ENCODE results near the gene SEMA6B.
"Not testable (repeated sequence)": the region's sequence is repeated elsewhere in the genome, so short reads cannot be mapped to it uniquely, and the experiment has no call there.

SEMA6B gene

DNA sequence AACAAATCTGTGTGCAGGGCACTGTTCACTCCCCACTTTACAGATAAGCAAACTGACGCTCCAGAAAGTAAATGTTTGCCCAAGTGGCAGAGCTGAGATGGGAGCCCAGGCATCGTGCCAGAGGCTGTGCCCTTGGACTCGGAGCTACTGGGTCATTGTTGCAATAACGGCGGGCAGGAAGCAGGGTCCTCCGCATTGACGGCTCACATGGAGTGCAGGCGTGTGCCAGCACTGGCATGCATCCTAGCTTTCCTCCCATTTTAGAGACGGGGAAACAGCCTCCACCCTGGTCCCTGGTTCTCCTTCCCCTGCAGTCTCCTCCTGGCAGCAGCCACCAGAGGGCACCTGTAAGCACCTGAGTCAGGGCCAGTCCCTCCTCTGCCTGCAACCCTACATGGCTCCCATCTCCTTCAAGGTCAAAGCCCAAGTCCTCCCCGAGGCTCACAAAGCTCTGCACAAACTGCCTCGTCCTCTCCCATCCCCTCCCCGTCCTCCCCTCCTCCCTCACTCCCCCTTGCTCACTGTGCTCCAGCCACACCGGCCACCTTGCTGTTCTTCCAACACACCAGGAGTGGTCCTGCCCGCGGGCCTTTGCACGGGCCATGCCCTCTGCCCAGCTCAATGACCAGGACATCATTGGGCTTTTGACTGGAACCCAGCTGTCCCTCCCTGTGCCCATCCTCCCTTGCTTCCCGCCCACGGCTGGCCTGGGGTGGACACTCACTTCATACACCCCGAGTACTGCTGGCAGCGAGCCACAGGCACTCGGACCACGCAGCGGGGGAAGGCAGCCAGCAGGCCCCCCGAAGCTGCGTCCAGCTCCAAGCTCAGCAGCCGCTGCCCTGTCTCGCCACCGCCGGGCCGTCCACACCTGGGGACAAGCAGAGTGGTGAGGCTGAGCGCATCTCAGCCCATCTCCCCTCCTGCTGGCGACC is 11.9 kb downstream of the SEMA6B start:
- peak; percentile 19 for DNase-seq (ENCODE audit: low spot score)

GRCh38 chr19:4543842-4544647 is 15.4 kb downstream of the SEMA6B start:
- no peak for DNase-seq (ENCODE audit: low spot score)

DNA sequence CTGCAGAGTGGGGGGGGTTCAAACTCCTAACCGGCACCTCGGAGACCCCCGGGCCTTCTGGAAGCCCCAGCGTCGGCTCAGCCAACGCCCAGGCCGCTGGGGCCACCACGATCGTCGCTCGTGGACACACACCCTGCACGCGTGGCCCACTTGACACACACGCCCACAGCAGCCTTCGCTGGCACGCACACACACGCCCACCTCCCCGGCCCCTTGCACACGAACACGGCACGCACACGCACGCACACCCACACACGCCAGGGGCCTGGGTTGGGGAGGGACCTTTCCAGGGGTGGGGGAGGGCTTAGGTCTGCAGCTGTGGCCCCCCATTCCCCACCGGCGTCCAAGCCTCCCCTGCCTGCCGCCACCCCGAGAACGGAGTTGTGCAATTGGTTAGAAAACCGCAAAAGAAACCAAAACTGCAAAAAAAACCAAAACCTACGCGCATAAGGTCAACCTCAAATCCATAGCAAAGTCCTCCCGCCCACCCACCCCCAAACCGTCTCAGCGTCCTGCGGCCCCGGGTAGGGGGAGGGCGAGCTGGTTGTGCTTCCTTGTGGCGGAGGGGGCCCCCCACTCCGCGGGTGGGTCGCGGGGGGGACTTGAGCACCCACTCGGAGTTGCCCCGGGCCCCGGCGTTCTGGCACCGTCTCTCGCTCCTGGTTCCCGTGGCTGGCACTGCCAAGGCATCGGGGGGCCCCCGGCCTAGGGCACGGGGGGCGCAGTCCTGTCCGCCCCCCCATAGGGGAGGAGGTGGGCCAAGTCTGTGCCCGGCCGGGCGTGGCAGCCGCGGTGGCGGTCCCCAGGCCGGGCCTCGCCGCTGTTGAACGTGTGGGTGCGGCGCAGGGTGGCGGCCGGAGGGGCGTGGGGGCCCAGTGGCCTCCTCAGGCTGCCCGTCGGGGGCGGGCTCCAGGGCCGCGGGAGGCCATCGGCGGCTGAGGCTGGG is 16.3 kb downstream of the SEMA6B start:
- no peak for DNase-seq (ENCODE audit: low spot score)

GRCh38 chr19:4541806-4542145 is 17.7 kb downstream of the SEMA6B start:
- not testable (repeated sequence) for DNase-seq (ENCODE audit: low spot score)

DNA sequence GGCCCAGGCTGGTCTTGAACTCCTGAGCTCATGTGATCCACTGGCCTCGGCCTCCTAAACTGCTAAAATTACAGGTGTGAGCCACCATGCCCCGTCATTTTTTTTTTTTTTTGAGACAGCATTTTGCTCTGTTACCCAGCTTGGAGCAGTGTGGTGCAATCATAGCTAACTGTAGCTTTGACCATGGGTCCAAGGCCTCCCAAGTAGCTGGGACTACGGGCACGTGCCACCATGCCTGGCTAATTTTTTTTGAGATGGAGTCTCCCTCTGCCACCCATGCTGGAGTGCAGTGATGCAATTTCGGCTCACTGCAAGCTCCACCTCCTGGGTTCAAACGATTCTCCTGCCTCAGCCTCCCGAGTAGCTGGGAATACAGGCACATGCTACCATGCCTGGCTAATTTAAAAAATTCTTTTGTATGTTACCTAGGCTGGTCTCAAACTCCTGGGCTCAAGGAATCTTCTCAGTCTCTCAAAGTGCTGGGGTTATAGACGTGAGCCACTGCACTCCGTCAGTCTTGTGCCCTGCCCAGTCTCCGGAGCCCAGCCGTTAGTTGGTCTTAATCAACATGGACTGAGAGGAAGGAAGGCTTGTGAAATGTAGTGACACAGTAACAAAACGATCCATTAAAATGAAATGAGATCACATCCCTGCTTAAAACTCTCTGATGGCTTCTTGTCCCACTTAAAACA is 18.2 kb downstream of the SEMA6B start:
- DNase-seq (ENCODE audit: low spot score), result no peak

DNA sequence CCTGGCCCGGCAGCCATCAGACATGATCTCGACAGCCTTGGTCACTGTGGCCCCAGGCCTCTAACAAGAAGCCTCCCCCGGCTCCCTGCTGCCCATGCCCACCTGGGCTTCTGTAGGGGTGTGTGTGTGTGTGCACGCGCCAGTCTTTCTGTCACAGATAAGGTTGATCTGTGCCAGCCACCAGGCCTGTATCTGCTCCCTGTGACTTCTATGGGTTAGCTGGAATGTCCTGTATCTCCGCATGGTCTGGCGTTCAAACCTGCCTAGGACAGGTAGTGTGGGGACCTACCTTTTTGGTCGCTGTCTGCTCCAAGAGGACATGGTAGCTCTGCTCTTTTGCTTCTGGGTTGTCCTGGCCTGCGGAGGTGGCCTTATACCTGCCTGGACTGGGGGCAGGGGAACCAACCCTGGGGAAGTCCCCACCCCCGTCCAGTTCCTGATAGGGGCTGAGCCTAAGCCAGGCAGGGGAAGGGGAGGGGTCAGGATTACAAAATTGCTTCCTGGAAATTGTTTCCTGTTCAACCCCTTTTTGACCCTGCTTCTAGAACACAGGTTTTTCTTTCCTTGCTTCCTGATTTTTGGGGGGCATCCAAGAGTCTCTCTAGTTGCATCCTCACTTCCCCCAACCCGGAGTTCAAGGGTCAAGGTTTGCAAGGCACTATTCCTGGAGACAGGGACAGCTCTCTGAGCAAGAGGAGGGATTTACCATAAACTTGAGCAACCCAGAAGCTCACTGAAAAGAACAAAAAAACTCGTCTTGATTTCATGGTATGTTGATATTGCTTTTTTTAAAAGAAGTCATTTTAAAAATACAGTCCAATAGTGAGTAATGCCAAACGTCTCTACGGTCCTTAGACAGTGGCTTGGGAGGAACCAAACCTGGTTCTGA is 19.5 kb downstream of the SEMA6B start, which contains the start of gene LRG1:
TSS of gene LRG1 (minus strand) at position 344 of the 889 bp plus-strand sequence. CDS start at position 321, 23 bp downstream.
- peak; percentile 10 for DNase-seq (ENCODE audit: low spot score)

DNA sequence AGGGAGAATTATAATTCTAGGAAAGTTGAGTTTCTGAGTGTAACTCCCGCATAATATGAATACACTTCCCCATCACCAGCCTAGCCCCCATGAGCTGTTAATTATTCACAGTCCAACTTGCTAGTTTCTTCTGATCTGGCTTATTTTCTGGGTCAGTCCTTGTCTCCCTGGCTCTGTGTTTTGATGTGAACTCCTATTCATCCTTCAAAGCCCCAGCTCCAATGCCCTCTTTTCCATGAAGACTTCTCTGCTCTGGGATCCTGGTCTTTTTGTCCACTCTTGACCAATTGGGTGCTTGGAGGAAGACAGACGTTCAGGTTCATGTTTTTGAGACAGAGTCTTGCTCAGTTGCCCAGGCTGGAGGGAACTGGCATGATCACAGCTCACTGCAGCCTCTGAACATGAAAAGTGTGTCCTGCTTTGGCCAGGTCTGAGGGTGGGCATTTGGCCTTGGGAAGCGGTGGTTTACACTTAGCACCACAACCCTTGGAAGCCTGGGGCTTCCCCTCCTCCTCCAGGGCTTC is 20.3 kb downstream of the SEMA6B start:
- no peak for DNase-seq (ENCODE audit: low spot score)

- DNase-seq (ENCODE audit: low spot score), result no peak
Observed at GRCh38 chr19:4538601-4538954, 20.9 kb downstream of the SEMA6B start.

- DNase-seq (ENCODE audit: low spot score), result no peak
Observed at GRCh38 chr19:4537953-4538600, 21.4 kb downstream of the SEMA6B start.

DNA sequence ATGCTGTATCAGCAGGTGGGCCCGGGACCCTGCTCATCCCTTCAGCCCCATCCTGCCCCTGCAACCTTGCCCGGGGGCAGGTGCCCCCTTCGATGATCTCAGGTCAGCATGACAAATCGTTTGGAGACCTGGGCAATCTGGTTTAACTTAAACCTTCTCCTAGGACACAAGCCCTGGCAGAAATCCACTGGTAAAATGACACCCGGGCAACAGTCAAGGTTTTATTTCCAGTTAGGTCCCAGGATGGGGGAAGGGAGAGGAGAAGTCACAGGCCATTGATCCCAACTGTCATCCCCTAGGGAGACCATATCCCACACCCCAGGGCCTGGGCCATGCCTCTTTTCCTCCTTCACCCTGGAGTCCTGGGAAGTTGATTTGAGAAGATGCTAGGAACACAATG is 22.7 kb downstream of the SEMA6B start:
- no peak for DNase-seq (ENCODE audit: low spot score)

GRCh38 chr19:4534836-4535658 is 24.4 kb downstream of the SEMA6B start, which contains the start of gene PLIN5:
PLIN5 (minus strand) TSS chr19:4535224; CDS start chr19:4534074, 1,150 bp downstream.
- peak; percentile 8 for DNase-seq (ENCODE audit: low spot score)

- DNase-seq (ENCODE audit: low spot score), result no peak
Observed at GRCh38 chr19:4533835-4534424, 25.6 kb downstream of the SEMA6B start.

- DNase-seq (ENCODE audit: low spot score), result no peak
Observed at GRCh38 chr19:4533334-4533733, 26.1 kb downstream of the SEMA6B start.

GRCh38 chr19:4531562-4532165 is 27.8 kb downstream of the SEMA6B start:
- DNase-seq (ENCODE audit: low spot score), result no peak

DNA sequence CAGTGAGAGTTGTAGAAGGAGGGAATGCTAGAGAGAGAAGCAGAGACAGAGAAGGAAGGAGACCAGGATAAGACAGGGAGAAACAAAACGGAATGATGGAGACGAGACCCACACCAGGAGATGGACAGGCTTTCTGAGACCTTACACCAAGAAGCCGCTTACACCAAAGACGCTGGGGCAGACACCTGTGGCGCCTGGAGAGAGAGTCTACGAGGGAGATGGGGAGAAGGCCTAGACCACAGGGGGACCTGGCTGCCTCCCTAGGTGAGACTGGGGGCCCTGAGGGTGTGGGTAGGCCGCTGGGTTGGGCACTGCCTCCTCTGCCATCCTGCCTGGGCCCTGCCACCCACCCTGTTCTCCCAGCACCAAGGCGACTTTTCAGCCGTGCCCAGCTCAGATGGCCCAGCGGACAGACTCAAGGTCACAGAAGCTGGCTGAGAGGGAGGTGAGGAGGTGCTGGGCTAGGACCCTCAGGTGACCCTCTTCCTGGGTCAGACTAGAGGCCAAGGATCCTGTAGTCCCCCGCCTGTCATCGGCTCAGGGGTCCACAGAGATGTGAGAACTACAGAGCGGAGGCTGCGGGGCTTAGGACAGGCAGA is 29.5 kb downstream of the SEMA6B start:
- DNase-seq (ENCODE audit: low spot score), result no peak

DNA sequence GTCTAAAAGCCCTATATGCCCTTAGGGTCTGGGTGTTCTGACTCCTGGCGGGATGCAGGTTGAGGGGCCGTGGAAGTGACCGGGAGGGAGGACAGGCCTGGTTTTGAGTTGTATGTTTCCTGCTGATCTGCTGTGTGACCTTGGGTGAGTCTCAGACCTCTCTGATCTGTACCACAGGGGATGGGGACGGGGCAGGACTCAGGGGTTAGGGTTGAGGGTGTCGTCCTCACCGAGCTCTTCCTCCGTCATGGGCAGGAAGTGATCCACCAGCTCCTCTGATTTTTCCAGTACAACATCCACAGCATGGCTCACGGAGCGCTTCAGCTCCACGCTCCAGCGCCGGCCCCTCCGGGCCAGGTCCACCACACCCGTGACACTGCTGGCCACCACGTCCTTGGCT is 30.6 kb downstream of the SEMA6B start:
- DNase-seq (ENCODE audit: low spot score), result no peak

DNA sequence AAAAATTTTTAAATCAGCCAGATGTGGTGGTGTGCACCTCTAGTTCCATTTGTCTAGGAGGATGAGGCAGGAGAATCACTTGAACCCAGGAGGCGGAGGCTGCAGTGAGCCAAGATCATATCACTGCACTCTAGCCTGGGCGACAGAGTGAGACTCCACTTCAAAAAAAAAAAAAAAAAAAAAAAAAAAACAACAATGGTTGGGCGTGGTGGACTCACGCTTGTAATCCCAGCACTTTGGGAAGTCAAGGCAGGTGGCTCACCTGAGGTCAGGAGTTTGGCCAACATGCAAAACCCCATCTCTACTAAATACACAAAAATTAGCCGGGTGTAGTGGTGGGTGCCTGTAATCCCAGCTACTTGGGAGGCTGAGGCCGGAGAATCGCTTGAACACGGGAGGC is 32.1 kb downstream of the SEMA6B start:
- not testable (repeated sequence) for DNase-seq (ENCODE audit: low spot score)

Data from activated CD4-positive, alpha-beta T cell treated with anti-CD3 and anti-CD28 coated beads, Interleukin-2, Interleukin-4, amounts not matched to agents 100 ng/mL and 50 ng/mL, durations not matched to agents 16 hours and 8 hours (primary cell).